ENCODE measurements around the gene ERBB2.
"Not testable (repeated sequence)": the region's sequence is repeated elsewhere in the genome, so short reads cannot be mapped to it uniquely, and the experiment has no call there.

Gene ERBB2

GRCh38 chr17:39756380-39757079 is 56.7 kb downstream of the ERBB2 start:
- in situ Hi-C loops (cut with HindIII; ENCODE audit: low sequenced_read_pairs) = no loop called here

DNA sequence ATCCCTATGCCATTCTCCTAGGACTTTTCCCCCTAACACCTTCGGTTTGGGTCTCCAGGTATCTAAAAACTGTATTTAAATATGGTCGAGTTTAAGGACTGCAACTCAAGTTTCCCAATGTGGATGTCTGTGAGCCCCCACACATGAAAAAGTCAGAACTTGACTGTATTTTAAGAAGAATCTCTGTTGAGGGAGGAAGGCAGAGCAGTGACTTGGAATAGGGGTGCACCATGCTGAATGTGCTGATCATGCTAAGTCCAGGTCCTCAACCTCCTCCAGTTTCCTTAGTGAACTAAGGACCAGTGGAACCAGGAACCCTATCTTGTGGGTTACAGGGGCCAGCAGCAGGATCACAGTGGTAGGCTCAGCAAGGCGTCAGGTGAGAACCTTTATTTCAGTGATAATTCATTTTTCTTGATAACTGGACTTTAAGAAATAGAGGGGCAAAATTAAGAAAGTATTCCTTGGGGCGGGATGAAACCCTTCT is 57.4 kb downstream of the ERBB2 start:
- in situ Hi-C loops (cut with HindIII; ENCODE audit: low sequenced_read_pairs) = no loop called here

DNA sequence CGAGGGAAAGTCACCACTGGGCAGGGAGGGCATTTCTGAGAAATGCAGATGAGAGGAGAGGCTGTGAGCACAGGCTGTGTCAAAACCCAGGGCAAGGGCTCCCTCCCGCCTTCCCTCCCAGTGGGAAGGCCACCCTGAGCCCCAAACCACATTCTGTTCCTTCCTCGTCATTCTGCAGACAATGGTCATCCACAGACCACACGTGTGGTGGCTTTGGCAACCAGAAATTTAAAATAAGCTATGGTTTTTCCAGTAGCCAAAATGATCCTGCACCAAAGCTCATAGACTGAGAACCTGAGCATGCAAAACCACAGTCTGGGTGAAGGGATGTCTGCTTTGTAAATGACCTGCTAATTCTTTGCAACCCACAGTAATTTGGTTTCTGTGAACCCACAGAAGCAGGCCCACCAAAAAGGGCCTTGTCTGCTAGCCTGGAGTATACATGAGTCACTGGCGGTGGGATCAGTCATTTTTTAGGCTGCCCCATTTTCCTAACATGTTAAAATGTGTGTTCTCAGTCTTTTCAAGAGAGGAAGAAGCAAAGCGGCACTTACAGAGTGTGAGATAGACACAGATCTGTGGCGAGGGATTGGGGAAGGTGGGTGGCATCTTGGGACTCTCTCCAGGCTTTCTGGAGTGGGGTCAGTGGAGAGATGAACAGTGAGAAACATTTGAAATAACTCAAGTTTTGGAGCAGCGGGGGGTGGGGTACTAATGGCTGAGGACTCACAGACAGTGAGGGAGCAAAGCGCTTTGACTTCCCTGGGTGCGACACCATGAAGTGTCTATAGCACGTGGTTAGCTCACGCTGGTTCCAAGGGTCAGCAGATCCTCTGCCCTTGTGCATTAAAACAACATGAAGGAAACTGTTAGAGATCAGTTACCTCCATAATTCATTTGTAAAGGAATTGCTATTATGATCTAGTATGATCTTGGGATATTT is 58.3 kb downstream of the ERBB2 start:
- in situ Hi-C loops (cut with HindIII; ENCODE audit: low sequenced_read_pairs) = no loop called here

GRCh38 chr17:39759204-39759603 is 59.3 kb downstream of the ERBB2 start:
- in situ Hi-C loops (cut with HindIII; ENCODE audit: low sequenced_read_pairs) = no loop called here

- in situ Hi-C loops (cut with HindIII; ENCODE audit: low sequenced_read_pairs) = no loop called here
Measured at GRCh38 chr17:39761861-39762496, 62.1 kb downstream of the ERBB2 start.

DNA sequence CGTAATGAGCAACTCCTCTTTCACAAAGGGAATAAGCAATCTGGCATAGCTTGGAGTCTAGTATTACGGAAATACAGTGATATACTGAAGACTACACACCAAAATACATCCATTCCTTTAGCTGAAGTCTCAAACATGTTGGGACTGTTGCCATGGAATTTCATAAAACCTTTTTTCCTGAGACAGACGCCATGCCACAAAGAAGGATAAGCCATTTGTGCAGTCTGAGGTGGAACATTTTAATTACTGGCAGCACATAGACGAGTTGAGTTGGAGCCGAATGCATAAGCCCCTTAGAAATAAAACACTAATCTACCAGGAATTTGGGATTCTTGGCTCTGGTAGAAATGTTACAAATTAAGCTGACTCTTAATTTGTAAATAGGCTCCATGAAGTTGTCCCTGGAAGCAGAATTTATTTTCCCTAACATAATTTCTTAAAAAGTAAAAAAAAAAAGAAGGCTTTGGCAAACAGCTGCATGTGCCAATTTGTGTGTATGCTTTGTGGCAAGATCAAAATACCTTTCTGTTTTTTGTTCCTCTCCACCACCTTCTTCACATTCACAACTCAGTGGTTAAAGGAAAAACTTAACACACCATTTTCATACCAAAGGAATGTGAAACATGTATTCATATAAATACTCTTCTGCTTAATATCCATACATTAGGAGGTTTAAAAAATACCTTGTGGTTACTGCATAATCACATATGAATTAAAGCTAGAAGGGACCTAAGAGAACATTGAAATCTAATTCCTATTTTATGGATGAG is 63.4 kb downstream of the ERBB2 start:
- in situ Hi-C loops (cut with HindIII; ENCODE audit: low sequenced_read_pairs) = no loop called here

- in situ Hi-C loops (cut with HindIII; ENCODE audit: low sequenced_read_pairs) = not testable (repeated sequence)
Measured at GRCh38 chr17:39764171-39764570, 64.3 kb downstream of the ERBB2 start.

DNA sequence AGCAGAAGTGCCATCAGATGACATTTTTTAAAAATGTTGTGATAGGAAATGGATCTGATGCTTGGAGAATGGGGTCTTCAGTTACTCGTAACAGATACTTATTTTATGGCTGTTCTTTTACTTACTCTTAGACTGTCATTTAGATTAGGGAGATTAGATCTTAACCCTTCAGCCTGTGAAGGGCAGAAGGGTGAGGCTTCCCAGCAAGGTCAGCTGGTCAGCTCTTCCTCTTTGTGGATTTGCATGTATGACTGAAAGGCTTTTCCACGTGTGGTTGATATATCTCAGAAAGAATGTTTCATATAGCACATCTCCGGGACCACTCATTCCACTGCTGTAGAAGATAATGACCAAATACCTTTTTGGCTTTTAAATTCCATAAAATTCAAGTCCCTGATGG is 65.3 kb downstream of the ERBB2 start:
- in situ Hi-C loops (cut with HindIII; ENCODE audit: low sequenced_read_pairs) = no loop called here

DNA sequence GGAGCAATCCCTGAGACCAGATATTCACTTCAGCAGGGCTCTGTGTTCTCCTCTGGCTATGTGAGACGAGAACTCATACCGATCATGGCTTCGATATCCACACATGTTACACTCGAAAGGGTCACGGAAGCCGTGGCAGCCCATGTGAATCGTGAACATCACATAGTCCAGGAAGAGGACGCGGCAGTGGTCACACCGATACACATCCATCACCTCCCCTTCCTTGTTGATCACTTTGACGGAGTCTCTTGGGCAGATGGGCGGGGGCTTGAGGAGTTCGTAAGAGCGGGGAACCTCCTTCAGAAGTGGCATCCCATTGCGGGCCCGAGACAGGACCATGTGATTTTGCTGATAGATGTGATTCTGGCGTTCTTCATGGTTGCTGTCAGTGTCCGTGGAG is 65.9 kb downstream of the ERBB2 start:
- in situ Hi-C loops (cut with HindIII; ENCODE audit: low sequenced_read_pairs) = no loop called here

GRCh38 chr17:39767147-39767546 is 67.3 kb downstream of the ERBB2 start:
- in situ Hi-C loops (cut with HindIII; ENCODE audit: low sequenced_read_pairs) = no loop called here

DNA sequence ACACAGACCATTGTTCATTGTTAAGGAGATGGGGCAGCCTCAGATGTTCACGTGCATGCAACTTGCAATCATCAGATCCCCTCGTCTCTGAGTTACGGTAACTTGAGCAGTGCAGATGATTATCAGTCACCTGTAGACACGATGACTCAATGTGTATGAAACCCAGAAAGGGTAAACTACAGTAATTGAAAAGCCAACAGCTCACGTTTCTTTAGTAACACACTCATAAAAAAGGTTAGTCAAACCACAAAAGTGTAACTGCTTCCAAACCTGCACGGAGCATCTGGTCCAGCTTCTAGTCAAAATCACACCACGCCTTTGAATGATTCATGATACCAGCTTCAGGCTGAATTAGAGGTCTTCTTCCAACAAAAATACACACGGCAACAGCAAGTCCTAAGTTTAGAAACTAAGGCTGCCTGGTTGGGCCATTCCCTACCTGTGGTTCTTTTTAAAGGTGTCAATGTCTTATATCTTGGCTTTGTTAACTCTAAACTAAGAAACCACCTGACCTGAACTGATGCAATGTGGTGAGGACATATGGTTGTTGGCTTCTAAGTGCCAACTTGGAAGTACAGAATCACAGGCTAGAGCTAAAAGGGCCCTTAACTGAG is 70.2 kb downstream of the ERBB2 start:
- in situ Hi-C loops (cut with HindIII; ENCODE audit: low sequenced_read_pairs) = no loop called here

DNA sequence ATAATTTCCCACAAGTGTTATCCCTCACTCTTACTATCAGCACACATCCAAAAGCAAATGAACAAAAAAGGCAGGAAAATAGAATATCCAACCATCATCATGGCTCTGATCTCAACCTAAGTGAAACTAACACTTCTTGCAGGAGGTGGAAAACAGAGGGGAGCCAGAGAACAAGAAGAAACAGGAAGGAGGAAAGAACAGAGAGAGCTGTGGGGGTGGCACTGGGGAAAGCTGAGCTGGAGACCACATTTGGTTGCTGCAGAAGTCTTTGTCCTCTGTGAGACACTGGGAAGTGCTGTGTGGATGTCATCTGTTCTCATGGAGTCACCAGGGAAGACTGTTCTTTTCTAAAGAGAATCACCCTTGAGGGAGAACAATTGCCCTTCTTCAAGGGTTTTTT is 72.6 kb downstream of the ERBB2 start:
- in situ Hi-C loops (cut with HindIII; ENCODE audit: low sequenced_read_pairs) = no loop called here

DNA sequence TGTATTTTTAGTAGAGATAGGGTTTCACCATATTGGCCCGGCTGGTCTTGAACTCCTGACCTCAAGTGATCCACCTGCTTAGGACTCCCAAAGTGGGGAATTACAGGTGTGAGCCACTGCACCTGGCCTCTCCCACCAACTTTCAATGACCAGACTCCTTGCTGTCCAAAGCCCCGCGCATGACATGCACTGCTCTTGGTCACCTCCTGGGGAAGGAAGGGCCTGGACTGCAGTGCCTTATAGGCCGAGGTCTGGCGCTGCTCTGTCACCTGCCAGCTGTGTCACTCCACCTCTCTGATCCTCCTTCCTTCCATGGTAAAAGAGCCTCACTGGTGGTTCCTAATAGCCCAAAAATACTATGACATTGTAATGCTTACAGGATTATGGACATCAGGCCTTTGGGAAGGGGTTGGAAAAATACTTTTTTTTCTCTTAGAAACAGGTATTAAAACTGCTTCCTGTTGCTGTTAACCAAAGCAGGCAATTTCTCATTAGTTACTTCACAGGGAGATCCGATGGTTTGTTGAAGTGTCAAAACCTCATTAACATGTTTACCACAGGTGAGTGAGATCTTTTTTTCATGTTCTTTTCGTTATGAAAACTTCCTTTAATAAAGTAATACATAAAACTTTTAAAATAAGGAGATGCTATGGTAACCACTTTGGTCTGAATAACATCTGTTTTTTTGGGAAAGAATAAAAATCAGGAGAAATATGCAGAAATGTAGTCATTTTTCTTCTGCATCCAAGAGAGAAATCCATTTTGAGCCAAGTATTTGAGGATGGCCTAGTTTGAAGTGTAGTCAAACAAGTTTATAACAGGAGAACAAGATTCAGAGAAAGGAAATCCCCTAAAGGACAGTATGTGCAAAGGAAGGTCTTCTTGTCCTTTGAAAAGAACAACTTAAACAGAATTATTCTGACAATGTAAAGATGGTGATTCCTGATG is 73.4 kb downstream of the ERBB2 start:
- in situ Hi-C loops (cut with HindIII; ENCODE audit: low sequenced_read_pairs) = no loop called here

DNA sequence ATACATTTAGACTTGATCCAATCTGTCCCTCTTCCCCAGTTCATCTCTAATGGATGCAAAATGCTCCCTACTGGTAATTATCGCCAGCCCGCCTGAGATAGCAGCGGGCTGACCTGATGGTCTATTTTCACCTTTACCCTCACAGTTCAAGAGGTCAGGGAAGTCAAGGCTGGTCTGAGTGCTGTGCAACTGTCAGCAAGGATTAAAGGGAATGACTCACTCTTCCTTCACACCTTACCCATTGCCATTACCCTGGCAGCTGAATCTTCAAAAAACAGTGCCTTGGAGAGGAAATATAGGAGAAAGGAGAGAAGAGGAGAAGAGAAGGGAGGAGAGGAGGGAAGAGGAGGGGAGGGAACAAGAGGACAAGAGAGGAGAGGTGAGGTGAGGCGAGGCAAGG is 74.2 kb downstream of the ERBB2 start:
- in situ Hi-C loops (cut with HindIII; ENCODE audit: low sequenced_read_pairs) = no loop called here

DNA sequence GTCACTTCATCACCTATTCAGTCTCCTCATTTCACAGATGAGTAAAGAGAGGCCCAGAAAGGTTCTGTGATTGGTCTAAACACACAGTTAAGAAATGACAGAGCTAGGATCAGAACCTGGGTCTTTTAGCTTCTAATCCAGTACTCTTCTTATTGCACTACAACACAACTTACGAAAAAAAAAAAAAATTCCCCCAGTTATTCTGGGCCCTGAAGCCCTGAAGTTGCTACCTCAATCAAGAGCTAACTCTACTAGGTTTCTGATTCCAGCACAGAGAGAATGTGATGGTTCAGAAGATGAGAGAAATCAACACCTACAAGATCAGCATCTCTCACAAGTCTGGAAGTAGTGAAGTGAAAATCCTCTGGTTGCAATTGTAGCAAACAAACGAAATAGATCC is 75.2 kb downstream of the ERBB2 start:
- in situ Hi-C loops (cut with HindIII; ENCODE audit: low sequenced_read_pairs) = no loop called here

DNA sequence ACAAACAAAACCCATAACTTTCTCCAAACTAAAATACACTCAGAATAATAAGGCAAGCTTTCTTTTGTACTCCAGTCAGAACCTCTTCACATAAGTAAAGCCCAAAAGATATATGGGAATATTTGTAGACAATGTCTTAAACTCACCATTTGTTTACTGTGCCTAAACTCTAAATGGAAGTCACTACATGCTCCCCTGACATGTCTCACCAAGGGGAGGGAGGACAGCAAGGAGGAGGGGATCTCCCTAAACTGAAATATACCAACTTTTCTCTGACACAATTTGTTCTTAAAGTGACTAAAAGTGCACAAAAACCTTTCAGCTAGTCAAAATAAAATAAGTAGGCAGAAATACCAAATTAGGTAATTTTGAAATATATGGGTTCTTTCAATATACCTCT is 76.4 kb downstream of the ERBB2 start:
- in situ Hi-C loops (cut with HindIII; ENCODE audit: low sequenced_read_pairs) = no loop called here

DNA sequence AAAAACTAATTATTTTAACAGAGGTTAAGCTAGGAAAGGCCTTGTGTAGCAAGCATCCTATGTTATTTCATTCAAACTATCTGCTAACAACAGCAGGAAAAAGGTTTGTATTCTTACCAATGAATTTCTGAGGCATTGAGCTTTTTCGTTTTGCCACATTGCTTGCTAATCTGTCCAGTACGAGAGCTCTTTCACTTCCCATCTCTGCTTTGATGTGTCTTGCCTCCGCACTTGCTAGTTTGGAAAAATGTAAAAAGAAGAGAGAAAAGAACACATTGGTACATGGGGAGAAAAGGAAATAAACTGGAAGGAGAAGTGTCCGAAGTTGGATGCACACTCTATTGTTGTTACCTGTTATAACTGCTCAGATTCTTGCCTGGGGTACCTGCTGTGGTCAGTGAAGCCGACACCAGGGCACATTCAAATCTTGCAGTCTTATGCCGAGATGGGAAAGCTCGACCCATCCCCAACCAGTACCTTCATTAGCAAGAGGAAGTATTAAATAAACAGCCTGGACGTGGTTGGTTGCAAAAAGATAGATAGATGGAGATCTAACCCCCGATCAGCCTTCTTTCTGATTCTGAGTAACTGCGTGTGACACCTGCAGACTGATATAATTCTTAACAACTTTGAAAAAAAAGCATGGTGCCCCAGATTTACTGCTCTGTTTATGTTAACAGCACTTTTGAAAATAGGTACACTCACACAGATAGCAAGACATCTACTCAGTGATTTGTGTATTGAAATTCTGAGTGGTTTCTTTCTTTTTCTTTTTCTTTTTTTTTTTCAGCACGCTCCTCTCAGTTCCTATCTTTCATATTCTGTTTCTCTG is 77.9 kb downstream of the ERBB2 start:
- in situ Hi-C loops (cut with HindIII; ENCODE audit: low sequenced_read_pairs) = no loop called here

Data from DLD1 (cell line).